Erythroblast (primary cell): ENCODE measurements around the gene IDE.

Experiments used
- GATA1 ChIP-seq: IDR thresholded peaks from 2 replicates; pipeline ENCODE4 v1.6.1; 2011; ENCODE audit warnings: low read depth, mild to moderate bottlenecking, control low read depth, low read length, moderate library complexity
- POLR2A ChIP-seq: IDR thresholded peaks from 2 replicates; pipeline ENCODE4 v1.6.1; 2011; ENCODE audit warnings: mild to moderate bottlenecking, low read length

DNA sequence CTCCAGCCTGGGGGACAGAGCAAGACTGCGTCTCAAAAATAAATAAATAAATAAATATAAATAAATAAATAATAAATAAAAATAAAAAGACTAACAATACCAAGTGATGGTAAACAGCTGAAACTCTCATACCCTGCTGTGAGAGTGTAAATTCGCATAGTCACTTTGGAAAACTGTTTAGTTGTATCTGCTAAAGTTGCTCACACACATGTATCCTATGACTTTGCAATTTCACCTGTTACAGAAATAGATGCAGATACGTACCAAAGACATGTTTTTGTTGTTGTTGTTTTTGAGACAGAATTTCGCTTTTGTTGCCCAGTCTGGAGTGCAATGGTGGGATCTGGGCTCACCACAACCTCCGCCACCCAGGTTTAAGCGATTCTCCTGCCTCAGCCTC is 135.7 kb downstream of the IDE start:
- TF ChIP-seq POLR2A (no peak), GATA1 (no peak)
